UCSD-AML1 (cell line): ENCODE data around the gene C1orf141.
"Not testable (repeated sequence)": the region's sequence is repeated elsewhere in the genome, so short reads cannot be mapped to it uniquely, and the experiment has no call there.

Experiments
- DNase-seq: peaks from one replicate; lab custom pipeline; 2025; ENCODE audit not compliant: unreplicated experiment; lab: John Stamatoyannopoulos, UW

C1orf141 gene

DNA sequence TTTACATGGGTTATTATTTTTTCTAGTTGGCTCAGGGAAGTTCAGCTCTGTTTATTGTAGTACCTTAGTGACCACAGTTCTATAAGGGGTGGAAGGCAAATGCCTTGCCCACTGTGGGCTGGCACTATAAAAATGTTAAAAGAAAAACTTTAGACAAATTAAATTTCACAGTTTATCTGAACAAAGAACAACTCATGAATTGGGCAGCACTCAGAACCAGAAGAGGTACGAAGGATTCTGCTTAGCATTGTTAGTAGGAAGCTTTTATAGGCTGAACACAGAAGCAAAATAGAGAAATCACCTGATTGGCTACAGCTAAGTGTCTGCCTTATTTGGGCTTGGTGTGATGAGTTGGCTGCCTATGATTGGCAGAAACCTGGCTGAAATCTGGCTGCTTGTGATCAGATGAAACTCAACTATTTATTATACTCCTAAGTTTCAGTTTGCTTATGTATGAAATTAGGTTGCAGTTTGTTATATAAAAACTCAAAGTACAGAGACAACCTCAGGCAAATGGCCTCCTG lies 45.0 kb downstream of the C1orf141 start:
- DNase-seq = no peak

DNA sequence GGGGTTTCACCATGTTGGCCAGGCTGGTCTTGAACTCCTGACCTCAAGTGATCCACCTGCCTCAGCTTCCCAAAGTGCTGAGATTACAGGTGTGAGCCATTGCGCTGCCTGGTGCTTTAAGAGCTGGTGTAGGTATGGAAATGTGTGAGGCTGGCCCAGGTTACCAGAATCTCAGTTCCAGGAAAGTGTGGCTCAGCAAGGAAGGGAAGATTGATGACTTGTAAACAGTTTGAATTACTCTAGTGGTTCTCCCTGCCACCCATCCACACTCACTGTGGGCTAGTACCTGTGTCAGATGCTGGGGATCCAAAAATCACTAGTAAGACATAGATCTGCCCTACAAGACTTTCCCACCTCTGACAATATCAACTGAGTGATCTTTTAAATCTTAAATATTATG lies 46.3 kb downstream of the C1orf141 start:
- no peak for DNase-seq

DNA sequence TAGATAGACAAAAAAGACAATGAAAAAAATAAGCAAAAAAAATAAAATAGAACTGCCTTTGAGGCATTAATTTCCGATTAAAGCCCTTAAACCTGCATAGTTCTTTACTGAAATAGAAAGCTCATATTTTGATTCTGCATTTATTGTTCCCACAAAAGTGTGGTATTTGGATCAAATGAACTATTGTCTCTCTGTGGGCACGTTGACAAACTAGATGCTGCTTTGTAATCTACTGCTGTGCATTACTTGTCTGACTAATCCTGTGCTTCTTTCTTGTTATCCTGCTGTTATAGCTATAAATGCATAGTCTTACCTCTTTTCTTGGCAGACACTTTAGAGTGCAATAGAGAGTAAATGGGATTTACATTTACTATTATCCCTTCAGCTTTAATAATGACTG lies 49.4 kb downstream of the C1orf141 start:
- DNase-seq = no peak

DNA sequence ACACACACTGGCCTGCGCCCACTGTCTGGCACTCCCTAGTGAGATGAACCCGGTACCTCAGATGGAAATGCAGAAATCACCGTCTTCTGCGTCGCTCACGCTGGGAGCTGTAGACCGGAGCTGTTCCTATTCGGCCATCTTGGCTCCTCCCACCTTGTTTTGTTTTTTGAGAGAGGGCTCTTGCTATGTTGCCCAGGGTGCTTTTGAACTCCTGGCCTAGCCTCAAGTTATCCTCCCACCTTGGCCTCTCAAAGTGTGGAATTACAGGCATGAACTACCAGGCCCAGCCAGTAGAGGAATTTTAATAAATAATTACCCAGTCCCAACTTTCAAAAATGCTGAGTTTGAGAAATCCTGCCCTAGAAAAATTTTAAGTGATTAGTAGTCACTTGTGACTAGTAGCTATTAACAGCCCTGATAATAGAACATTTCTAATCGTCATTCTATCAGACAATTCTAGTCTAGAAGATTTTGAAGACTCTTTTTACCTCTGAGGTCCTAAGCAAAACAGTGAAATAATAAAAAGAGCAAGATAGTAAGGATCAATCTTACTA lies 49.9 kb downstream of the C1orf141 start:
- no peak for DNase-seq

DNA sequence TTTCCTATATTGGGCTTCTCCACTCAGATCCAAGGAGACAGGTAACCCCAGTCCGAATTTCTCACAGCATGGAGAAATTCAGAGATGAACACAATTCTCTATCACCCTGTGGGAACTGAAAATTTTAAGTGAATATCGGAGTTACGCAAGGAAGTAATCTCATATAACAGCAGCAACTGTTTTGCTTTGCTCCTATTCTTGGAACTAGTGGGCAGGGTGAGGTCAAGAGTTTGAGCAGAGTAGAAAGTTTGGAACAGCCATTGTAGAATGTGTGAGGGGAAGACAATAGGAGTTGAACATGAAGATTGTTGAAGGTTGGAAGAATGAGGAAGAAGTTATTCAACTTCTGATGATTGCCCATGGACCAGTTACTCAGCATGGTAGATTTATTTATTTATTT lies 56.5 kb downstream of the C1orf141 start:
- DNase-seq = no peak

DNA sequence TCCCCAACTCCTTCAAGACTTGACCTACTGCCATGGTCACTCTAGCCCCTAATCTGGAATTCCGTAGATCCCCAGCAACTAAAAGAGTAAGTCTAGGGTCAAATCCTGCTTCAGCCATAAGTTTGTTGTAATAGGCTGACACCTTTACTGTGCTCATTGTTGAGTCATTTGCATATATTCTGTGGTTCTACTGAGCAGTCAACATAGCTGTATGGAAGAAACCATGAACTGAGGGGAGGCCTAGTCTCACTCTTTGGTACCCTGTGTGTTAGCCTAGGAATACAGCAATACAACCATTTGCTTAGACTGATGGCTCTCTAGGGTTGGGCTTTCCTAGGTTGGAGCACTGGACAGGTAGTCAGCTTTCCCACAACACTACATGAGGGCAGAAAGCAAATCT lies 57.2 kb downstream of the C1orf141 start:
- DNase-seq = no peak

DNA sequence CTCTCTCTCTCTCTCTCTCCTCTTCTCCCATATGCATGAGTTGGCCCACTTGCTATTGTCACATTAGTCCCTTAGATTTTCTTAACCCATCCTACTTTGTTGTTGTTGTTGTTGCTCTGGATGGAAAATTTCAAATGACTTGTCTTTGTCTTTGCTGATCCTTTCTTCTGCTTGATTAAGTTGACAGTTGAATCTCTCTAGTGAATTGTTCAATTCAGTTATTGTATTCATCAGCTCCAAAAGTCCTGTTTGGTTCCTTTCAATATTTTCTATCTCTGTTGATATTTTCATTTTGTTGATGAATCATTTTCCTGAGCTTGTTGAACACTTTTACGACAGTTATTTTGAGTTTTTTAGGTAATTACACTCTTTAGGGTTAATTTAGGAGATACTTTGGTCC lies 62.0 kb downstream of the C1orf141 start:
- no peak for DNase-seq

DNA sequence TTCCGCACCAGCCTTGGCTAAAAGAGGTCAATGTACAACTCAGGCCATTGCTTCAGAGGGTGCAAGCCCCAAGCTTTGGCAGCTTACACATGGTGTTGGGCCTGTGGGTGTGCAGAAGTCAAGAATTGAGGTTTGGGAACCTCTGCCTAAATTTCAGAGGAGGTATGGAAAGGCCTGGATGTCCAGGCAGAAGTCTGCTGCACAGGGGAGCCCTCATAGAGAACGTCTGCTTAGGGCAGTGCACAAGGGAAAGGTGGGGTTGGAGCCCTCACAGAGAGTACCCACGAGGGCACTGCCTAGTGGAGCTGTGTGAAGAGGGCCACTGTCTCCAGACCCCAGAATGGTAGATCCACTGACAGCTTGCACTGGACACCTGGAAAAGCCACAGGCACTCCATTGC lies 67.1 kb downstream of the C1orf141 start:
- DNase-seq = not testable (repeated sequence)

DNA sequence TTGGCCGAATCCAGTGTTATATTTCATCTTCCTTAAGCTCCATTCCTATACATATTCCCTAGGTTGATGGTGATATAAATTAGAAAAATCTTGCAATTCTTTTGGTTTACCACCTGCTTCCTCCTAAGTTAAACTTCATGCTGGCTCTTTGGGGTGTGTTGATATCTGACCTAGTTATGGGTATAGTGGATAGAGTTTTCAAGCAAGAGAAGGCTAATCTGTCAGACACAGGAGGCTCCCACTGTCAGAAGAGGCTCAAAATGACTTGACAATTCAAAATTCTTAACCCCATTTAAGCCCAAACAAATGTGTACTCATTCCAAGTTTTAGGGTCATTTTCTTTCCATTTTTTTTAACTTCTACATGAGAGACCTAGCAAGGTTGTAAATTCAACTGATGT lies 72.4 kb downstream of the C1orf141 start:
- DNase-seq = no peak

DNA sequence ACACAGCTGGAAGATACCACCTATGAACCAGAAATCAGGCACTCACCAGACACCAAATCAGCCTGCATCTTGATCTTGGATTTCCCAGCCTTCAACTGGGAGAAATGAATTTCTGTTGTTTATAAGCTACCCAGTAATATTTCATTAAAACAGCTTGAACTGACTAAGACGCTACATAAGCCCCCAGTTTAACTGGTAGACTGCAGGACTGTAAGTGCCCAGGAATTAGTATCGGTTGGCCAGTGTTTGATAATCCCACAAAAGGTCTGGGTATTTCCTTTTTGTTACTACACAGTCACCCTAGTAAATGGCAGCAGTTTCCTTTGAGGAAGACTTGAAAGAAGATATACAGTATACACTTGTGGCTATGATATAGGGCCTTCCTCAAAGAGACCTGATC lies 73.5 kb downstream of the C1orf141 start:
- DNase-seq = no peak

DNA sequence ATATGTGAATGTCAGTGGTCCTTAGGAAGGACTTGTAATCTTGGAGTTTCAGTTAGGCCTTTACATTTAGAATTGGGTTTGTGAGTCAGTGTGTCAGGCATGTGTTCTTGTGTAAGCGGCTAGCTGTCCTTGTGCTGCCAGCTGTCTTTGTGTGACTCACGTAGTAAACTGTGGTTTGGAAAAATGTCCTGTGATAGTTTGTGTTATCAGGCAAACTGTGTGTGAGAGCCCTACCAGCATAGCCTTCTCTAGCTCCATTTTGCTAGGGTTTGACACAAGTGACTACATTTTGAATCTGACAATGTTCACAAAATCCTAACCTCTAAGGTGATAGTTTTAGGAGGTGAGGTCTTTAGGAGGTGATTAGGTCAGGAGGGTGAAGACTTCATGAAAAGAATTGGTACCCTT lies 74.0 kb downstream of the C1orf141 start:
- no peak for DNase-seq

DNA sequence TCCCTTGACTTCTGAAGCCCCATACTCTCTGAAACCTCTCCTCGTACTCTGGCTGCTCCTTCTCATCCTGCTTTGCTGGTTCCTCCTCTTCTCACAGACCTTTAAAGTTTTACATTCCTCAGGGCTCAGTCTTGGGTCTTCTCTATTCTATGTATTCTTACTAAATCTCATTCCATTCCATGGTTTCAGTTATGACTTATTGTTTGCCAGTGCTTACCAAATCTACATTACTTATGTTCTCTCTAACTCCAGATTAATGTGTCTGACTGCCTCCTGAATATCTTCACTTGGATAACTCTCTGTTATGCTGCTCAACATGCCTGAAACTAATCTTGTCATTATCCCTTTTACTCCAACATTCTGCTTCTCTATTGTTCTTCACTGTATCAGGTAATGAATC lies 75.4 kb downstream of the C1orf141 start:
- no peak for DNase-seq

DNA sequence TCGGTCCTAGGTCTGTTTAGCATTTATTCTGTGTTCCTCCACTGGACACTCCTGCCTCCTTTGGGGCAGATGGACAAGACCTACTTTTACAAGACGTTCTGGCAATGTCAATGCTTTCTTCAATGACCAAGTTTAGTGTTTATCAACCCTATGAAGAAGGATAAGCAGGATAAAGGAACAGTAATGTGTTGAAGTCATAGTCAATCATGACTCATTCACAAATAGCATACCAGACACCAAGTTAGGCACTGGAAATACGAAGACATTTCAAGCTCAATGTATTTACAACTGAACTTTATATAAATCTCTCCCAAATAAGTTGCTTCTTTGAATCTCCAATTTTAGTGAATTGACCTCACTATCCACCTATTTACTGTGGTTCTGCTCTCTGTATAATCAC lies 76.0 kb downstream of the C1orf141 start:
- no peak for DNase-seq

DNA sequence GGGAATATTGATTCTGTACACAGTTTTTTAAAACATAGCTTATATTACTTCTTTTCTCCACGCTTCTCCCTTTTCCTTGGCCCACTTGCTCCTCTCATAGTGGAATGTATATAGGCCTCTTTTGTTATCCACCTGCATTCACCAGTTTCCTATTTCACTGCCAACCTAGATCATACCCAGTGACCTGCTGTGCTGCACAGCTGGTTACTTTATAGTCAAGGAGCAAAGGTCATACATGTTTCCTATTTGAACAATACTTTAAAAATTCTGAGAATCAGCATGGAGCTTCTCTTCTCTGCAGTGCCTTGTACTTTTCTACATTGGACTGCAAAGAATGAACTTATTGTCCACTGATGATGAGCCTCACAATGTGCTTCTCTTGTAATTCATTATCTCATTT lies 76.5 kb downstream of the C1orf141 start:
- DNase-seq = no peak

DNA sequence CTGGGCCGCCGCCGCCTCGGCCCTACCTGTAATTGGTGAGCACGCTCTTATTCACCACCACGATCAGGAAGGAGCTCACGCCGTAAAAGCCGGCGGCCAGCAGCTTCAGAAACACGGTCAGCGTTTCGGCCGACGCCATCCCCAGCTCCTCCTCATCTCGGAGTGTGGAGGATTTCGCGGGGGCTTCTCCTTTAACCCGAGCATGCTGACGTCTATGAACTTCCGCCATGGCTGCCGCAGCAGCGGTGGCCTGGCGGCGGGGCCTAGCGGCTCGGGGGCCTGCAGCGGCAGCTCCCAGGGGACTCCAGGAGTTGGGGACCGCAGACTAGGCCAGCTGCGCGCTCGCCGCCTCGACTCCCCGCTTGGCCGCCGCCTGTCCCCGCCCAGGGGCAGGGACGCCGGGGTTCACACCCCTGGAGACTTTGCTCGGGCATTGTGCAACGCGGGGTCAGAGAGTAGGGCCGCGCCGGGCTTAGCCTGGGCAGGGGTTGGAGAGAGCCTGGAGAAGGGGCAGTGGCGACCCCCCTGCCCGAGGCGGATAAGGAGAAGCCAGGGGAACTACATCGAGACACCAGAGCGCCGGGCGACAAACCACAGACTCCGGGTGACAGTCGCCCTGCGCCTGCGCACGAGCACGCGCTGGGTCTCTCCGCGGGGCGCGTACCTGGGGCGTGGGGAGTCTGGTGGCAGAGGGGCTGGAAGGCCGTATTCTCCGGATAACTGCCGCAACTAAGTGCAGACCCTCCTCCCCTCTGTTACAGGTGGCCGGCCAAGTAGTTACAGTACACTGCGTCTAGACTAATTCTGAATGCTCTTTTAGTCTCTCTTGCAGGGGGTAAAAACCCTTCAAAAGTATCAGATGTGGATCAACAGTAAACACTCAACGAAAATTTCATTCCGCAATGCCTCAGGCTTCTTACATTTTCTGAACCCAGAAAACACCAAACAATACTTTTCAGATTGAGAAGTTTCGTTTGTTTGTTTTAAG lies 80.7 kb downstream of the C1orf141 start, which contains the start of gene SLC35D1:
Gene SLC35D1 (minus strand): TSS at position 364 of the 988 bp plus-strand sequence. CDS start 135 bp downstream, at position 229.
- DNase-seq = peak; percentile 85

DNA sequence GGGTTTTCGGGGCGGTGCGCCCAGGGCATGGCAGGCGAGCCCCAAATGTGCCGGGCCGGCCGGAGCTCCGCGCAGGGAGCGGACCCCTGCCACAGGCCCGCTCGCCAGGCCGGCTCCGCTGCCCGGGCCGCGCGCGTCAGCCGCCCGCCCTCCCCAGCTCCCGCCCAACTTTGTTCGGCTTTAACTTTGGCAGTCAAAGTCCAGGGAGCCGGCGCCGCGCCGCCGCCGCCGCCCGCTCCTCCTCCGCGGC lies 81.3 kb downstream of the C1orf141 start:
- no peak for DNase-seq

DNA sequence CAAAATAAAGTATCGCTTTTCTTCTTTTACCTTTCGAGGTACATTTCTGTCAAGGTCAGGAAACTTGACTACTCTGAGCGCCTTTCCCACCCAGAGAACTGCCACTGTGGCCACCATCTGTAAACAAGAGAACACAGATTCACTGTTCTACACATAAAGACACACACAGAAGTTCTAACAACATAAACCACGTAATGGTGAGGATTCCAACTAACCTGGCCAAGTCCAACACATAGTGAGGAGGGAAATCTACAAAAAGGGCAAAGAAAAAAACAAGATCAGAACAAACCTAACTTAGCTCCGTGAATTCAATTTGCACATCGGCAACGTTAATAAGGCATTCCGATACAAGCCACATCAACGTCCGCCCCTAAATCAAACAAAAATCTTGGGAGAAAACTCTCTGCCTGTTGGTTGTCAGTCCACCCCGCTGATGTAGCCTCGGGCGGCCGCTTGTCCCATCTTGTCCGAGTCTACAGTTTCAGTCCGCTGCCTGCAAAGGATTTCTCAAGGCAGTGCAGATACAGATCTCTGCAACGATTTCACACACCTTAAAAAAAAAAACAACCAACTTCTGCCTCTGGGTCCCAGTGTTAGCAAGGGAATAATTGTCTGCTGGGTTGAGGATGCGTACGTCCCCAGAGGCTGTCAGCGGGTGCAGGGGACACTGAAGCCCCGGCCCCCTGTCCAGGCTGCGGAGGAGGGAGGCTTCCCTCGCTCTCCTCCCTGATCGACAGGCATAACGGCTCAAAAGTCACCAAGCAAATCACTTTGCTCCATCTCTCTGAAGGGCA lies 81.8 kb downstream of the C1orf141 start:
- DNase-seq = peak; percentile 41

DNA sequence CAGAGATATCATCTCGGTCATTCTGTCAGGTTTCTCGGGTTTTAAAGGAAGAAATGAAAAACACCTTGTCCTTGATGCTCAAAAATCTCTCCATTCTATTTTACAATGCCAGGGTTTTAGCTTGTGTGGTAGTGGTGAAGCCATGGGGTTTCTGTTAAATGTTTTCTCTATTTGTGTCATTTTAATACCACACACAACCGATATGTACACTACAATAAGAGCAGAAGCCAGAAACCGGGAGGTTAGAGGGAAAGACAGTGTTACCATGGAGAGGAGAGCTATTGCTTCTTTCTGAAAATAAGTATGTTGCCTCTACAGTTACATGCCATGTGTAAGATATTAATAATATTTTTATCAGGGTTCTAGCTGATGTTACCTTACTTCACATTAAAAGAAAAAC lies 83.6 kb downstream of the C1orf141 start:
- no peak for DNase-seq

DNA sequence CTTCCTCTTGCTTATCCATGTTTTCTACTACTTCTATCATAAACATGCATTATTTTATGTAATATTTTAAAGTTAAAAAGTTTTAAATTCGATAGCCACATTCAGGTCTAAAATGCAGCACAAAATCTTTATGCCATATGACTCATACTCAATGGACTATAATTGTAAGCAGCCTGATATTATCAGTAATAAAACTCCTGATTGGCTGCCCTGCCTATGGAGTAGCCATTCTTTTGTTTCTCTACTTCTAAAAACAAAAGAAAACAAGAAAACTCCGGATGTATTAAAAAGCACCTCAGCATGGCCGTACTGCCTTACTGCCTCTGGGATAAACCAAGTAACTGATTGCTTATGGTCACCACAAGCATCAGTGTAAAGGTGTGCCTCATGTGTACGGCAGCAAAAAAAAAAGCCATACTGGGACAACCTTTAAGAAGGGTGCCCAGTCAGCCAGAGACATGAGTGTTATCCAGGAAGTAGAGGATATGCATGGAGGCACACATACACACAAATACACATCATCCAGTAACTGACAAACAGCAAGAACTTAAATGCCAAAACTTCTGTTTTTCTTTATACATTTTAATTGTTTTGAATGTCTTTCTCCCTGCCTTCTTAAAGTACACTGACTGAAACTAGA lies 90.0 kb downstream of the C1orf141 start:
- DNase-seq = no peak

DNA sequence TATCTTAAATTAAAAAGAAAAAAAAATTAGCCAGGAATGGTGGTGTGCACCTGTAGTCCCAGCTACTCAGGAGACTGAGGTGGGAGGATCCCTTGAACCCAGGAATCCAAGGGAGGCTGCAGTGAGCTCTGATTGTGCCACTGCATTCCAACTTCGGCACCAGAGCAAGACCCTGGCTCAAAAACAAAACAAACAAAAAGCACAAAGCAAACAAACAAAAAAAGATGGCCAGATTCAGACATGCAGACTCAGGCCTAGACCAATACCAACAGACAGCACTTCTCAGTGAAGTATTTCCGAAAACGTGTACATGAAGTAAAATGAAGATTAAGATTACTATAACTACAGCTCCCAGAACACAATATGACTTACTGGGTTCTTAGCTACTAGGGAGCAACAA lies 91.4 kb downstream of the C1orf141 start:
- DNase-seq = no peak
